ENCODE measurements around the gene CACNA1C. TPM values are rescaled to one million over a fixed set of nuclear protein-coding genes. Genes with fewer than 3 reads are reported as not detected.

CACNA1C gene
- total and polyA plus RNA-seq, 10 of the 15 experiments (the other 5 are each of a cell fraction or from before 2014, with no cell fraction given): under 0.01 to 0.15 (median 0.09) TPM; not detected in 5

GRCh38 chr12:2722806-2723205 is 670.0 kb downstream of the CACNA1C start:
- no peak overlapping the region for H3K4me2 ChIP-seq (ENCODE audit: control insufficient read depth, insufficient read depth)
- no peaks in the 10 kb centered on the region for H4K20me1 ChIP-seq (ENCODE audit: control insufficient read depth, insufficient read depth)
- H3K36me3 ChIP-seq (ENCODE audit: control insufficient read depth in 2 of 2, insufficient read depth in 2 of 2, low read length in 1 of 2): no peaks in the 10 kb centered on the region
- 95% methylated on average over 1 of the region's 1 CpG for WGBS (ENCODE audit: insufficient coverage, insufficient replicate concordance, low lambda C conversion rate, missing lambda C conversion rate)
- no peak overlapping the region for H3K9ac ChIP-seq (ENCODE audit: control insufficient read depth, insufficient read depth, low read length)
- SMC1A ChIA-PET (ENCODE audit: uncharacterized antibody, unreplicated experiment): interaction anchor here (0.6 kb wide), 1 partner anchor 24 kb away, joined by 3 read pairs; no protein-coding TSS in a partner anchor
- RAD21 ChIA-PET (ENCODE audit: unreplicated experiment): no interaction called here
- TF ChIP-seq EGR1 (IDR thresholded peaks at IDR 0.05; ENCODE audit: borderline replicate concordance in 1 of 2, low read depth in 2 of 2, low read length in 2 of 2): no peak
- no peak for TF ChIP-seq TARDBP (IDR thresholded peaks at IDR 0.05; ENCODE audit: borderline replicate concordance)
- no peak for TF ChIP-seq IKZF2 (IDR thresholded peaks at IDR 0.05)
- no peak for TF ChIP-seq NFYB (IDR thresholded peaks at IDR 0.05; ENCODE audit: insufficient read depth, low read depth, low read length)
- no peak for TF ChIP-seq STAT1 (conservative IDR thresholded peaks at IDR 0.05)
- TF ChIP-seq EED (IDR thresholded peaks at IDR 0.05; ENCODE audit: low read depth): no peak
- TF ChIP-seq CBX5 (IDR thresholded peaks at IDR 0.05; ENCODE audit: low read depth): no peak
- TF ChIP-seq ATF2 (IDR thresholded peaks at IDR 0.05; ENCODE audit: low read length): no peak
- no peak for TF ChIP-seq CEBPZ (IDR thresholded peaks at IDR 0.05; ENCODE audit: low read depth, low read length)
- TF ChIP-seq NFIC (IDR thresholded peaks at IDR 0.05; ENCODE audit: low read depth, low read length): no peak
- TF ChIP-seq ASH2L (IDR thresholded peaks at IDR 0.05; ENCODE audit: borderline replicate concordance, low read depth): no peak
- no peak for TF ChIP-seq TCF3 (IDR thresholded peaks at IDR 0.05; ENCODE audit: borderline replicate concordance, insufficient read depth, low read depth, low read length)
- TF ChIP-seq STAT3 (IDR thresholded peaks at IDR 0.05; ENCODE audit: low read depth, low read length): no peak
- no peak for TF ChIP-seq E2F4 (IDR thresholded peaks at IDR 0.05; ENCODE audit: low read depth, low read length)
- TF ChIP-seq CHD2 (IDR thresholded peaks at IDR 0.05; ENCODE audit: borderline replicate concordance, low read depth, low read length): no peak
- TF ChIP-seq IRF3 (IDR thresholded peaks at IDR 0.05): no peak
- no peak for TF ChIP-seq SPI1 (IDR thresholded peaks at IDR 0.05; ENCODE audit: borderline replicate concordance, insufficient read depth, low read depth, low read length)
- H3K27me3 ChIP-seq (replicated peaks in 1 of 2; ENCODE audit: control insufficient read depth in 2 of 2, insufficient read depth in 2 of 2, low read length in 1 of 2): no peaks in the 10 kb centered on the region; a peak in 1 of 4 replicates
- H3K9me3 ChIP-seq (replicated peaks; ENCODE audit: control insufficient read depth, insufficient read depth, low read length): no peaks in the 10 kb centered on the region
- intact Hi-C loops (cut with micrococcal nuclease; ENCODE audit: unreplicated experiment): no loop called here
- no peaks in the 10 kb centered on the region for H3K4me1 ChIP-seq (ENCODE audit: control insufficient read depth, insufficient read depth, low read length)
- DNase-seq (ENCODE audit: low read depth, low spot score): no peak
- POLR2A ChIA-PET: no interaction called here
- FAIRE-seq: no peak
- H3K4me3 ChIP-seq: no peak overlapping the region
- no peak overlapping the region for H3K27ac ChIP-seq (ENCODE audit: control insufficient read depth, insufficient read depth)
- no peak for ATAC-seq
- no peaks in the 10 kb centered on the region for H3K79me2 ChIP-seq (ENCODE audit: control insufficient read depth, insufficient read depth, low read length)
- in situ Hi-C loops (cut with MboI): no loop called here
- BruUV-seq (replicated peaks): no TSS peak
- CTCF ChIA-PET: no interaction called here
- H2AFZ ChIP-seq (ENCODE audit: control insufficient read depth, low read depth, low read length): no peak overlapping the region

All from GM12878 (cell line).